CD14-positive monocyte (primary cell): ENCODE data around the gene PLIN1. TPM values are rescaled to one million over a fixed set of nuclear protein-coding genes. Genes with fewer than 3 reads are reported as not detected.

Experiments used
- DNase-seq, 3 donors: peaks; one replicate each; pipeline ENCODE4 v3.0.0-alpha.2; 2011 to 2022
- H2AFZ ChIP-seq: 2 replicates; pipeline ENCODE4 v1.6.0; 2012; ENCODE audit warnings: mild to moderate bottlenecking, low read depth, low read length, inconsistent platforms; ENCODE audit not compliant: insufficient read depth, poor library complexity, severe bottlenecking
- H3K27ac ChIP-seq, 2 donors: 1 replicate in 1 of 2; 2 replicates in 1 of 2; pipeline ENCODE4 v1.5.1; 2012 to 2013; ENCODE audit warnings: low read length in 2 of 2, control low read depth in 1 of 2, inconsistent platforms in 1 of 2, low read depth in 1 of 2, mild to moderate bottlenecking in 1 of 2
- H3K27me3 ChIP-seq, 2 donors: one replicate each; pipeline versions ENCODE4 v1.6.0 to v1.6.1; 2011 to 2013; ENCODE audit warnings: low read length in 2 of 2; ENCODE audit not compliant: control insufficient read depth in 2 of 2, insufficient read depth in 2 of 2
- H3K36me3 ChIP-seq, 2 donors: replicated peaks in 1 of 2; 1 replicate in 1 of 2; 2 replicates in 1 of 2; pipeline versions ENCODE4 v1.5.1 to v1.6.1; 2012 to 2013; ENCODE audit warnings: low read length in 2 of 2, control low read depth in 1 of 2, inconsistent platforms in 1 of 2, mild to moderate bottlenecking in 1 of 2; ENCODE audit not compliant: insufficient read depth in 2 of 2, control insufficient read depth in 1 of 2
- H3K4me1 ChIP-seq, 2 donors: 1 replicate in 1 of 2; 2 replicates in 1 of 2; pipeline versions ENCODE4 v1.5.1 to v1.6.1; 2012 to 2013; ENCODE audit warnings: low read length in 2 of 2, control low read depth in 1 of 2, inconsistent platforms in 1 of 2, mild to moderate bottlenecking in 1 of 2, moderate library complexity in 1 of 2; ENCODE audit not compliant: insufficient read depth in 2 of 2, control insufficient read depth in 1 of 2
- H3K4me2 ChIP-seq: replicated peaks from 2 replicates; pipeline ENCODE3; 2012; ENCODE audit warnings: low read length, moderate library complexity, mild to moderate bottlenecking; ENCODE audit not compliant: poor library complexity, severe bottlenecking; ENCODE audit errors: extremely low read depth
- H3K4me3 ChIP-seq, 3 experiments: fragments of 200-600 bp in 1 of 3; sonication (generic) in 1 of 3; replicated peaks in 1 of 3; 1 replicate in 2 of 3; 2 replicates in 1 of 3; pipeline ENCODE4 v1.5.1; 2011 to 2013; ENCODE audit warnings: low read length in 3 of 3, mild to moderate bottlenecking in 3 of 3, control low read depth in 2 of 3, low read depth in 2 of 3, inconsistent platforms in 1 of 3, moderate library complexity in 1 of 3
- H3K79me2 ChIP-seq: 2 replicates; pipeline ENCODE4 v1.6.0; 2012; ENCODE audit warnings: mild to moderate bottlenecking, control low read depth, inconsistent platforms, low read length, moderate library complexity; ENCODE audit not compliant: insufficient read depth
- H3K9ac ChIP-seq: 2 replicates; pipeline ENCODE4 v1.6.0; 2017; ENCODE audit warnings: low read length, mild to moderate bottlenecking; ENCODE audit not compliant: insufficient read depth, poor library complexity, severe bottlenecking
- H3K9me3 ChIP-seq, 2 donors: replicated peaks in 1 of 2; 1 replicate in 1 of 2; 2 replicates in 1 of 2; pipeline versions ENCODE4 v1.5.1 to v1.6.1; 2012 to 2013; ENCODE audit warnings: low read length in 2 of 2, control low read depth in 1 of 2; ENCODE audit not compliant: control insufficient read depth in 1 of 2, insufficient read depth in 1 of 2
- H4K20me1 ChIP-seq: 2 replicates; pipeline ENCODE4 v1.6.0; 2012; ENCODE audit warnings: mild to moderate bottlenecking, low read length, control low read depth, moderate library complexity; ENCODE audit not compliant: insufficient read depth
- H3K27ac Mint-ChIP-seq, 7 donors: one replicate each; pipeline ENCODE4 v1.8.0; 2020; ENCODE audit warnings: mild to moderate bottlenecking in 7 of 7, mixed read lengths in 7 of 7, moderate library complexity in 6 of 7, inconsistent platforms in 2 of 7
- H3K27me3 Mint-ChIP-seq, 3 donors: one replicate each; pipeline ENCODE4 v1.8.0; 2021 to 2022; ENCODE audit warnings: low read depth in 3 of 3, mild to moderate bottlenecking in 3 of 3, mixed read lengths in 3 of 3, moderate library complexity in 3 of 3, inconsistent platforms in 1 of 3
- H3K36me3 Mint-ChIP-seq, 2 donors: one replicate each; pipeline ENCODE4 v1.8.0; 2020; ENCODE audit warnings: mixed read lengths in 2 of 2, inconsistent platforms in 1 of 2, mild to moderate bottlenecking in 1 of 2
- H3K4me1 Mint-ChIP-seq: one replicate; pipeline ENCODE4 v1.8.0; 2020; ENCODE audit warnings: mild to moderate bottlenecking, mixed read lengths
- H3K4me3 Mint-ChIP-seq, 2 donors: one replicate each; pipeline ENCODE4 v1.8.0; 2020; ENCODE audit warnings: mild to moderate bottlenecking in 2 of 2, mixed read lengths in 2 of 2, moderate library complexity in 1 of 2
- H3K9me3 Mint-ChIP-seq, 7 donors: one replicate each; pipeline ENCODE4 v1.8.0; 2020 to 2022; ENCODE audit warnings: mixed read lengths in 7 of 7, mild to moderate bottlenecking in 6 of 7, moderate library complexity in 6 of 7, inconsistent platforms in 2 of 7
- WGBS: methylation state at CpG from one replicate; pipeline ENCODE4 v1.1.5; 2013; ENCODE audit warnings: missing lambda C conversion rate; ENCODE audit not compliant: insufficient coverage; 5-methylcytosine and 5-hydroxymethylcytosine counted together
- intact Hi-C, 2 donors: fragments of 100-400 bp; cut with micrococcal nuclease; formaldehyde crosslinking; loops; one replicate each; pipeline versions ENCODE4 v1.15.0 to v1.15.1; 2023
- polyA plus RNA-seq, 3 donors: library from polyadenylated mRNA; depleted of rRNA in 1 of 3; unstranded in 2 of 3; stranded (reverse) in 1 of 3; fragments of 300-500 nt in 2 of 3; fragments of >200 nt in 1 of 3; fragmentation: Illumina TruSeq in 2 of 3; gene quantifications; 1 replicate in 2 of 3; 2 replicates in 1 of 3; pipeline ENCODE4 v1.2.3, GENCODE V29; 2012 to 2021
- TF ChIP-seq, protein P1 (sequence below): fragments of 200-600 bp; IDR thresholded peaks from one replicate; pipeline ENCODE4 v1.8.0; 2022; ENCODE audit warnings: antibody characterized with exemption, mild to moderate bottlenecking

The PLIN1 gene
- polyA plus RNA-seq, 3 donors: 0.12 TPM; not detected in 2

DNA sequence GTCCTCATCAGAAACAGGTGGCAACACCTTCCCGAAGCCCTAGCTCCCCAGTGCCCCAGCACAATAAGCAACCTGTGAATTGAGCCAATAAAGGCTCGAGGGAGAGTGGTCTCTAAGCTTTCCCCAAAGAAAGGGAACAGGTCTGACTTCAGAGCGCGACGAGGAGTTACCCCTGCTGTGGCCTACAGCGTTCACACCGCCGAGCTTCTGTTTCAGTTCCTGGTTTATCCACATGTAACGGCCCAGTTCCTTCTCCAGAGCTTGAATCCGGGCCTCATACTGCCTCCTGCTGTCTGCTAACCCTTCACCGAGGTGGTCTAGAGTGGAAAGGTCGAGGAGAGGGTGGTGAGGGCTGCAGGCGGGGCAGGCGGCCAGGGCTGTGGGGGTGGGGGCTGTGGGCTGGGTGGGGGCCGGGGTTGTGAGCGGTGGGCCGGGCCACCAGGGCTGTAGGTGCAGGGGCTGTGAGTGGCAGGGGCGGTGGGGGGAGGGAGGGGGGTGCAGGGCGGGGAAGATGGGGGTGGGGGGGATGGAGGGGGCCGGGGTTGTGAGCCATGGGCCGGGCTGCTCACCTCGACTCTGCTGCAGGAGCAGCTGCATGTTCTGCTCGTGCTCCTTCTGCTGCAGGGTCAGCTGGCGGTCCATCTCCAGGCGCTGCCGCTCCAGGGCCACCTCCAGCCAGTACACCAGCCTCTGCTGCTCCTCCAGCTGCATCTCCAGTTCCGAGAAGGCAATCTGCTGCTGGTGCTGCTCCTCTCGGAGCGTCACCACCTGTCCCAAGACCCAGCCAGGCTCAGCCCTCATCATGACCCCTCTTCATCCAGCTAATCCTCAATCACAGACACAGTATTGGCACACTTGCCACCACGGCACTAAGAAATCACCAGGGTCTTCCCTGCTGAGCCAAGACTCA, 50.1 kb downstream of the PLIN1 start:
- Mint-ChIP-seq H3K4me3 (no peak overlapping the region), H3K27me3 (peaks cover 1% of the 10 kb centered on the region in 3 donors), H3K9me3 (peaks cover 28 to 38% (median 33%) of the 10 kb centered on the region in 7 donors), H3K27ac (peak overlapping the region in 3 of 7 donors; percentile 36 to 38 (median 37)), H3K4me1 (no peaks in the 10 kb centered on the region), H3K36me3 (peaks cover 66 to 79% of the 10 kb centered on the region in 2 donors)
- Histone ChIP-seq H4K20me1 (no peaks in the 10 kb centered on the region), H3K27ac (no peak overlapping the region), H3K4me3 (no peak overlapping the region), H3K27me3 (no peaks in the 10 kb centered on the region), H3K36me3 (peaks cover 69 to 74% of the 10 kb centered on the region in 2 donors), H3K4me1 (no peaks in the 10 kb centered on the region), H3K9me3 (peaks cover 9 to 50% of the 10 kb centered on the region in 2 donors), H2AFZ (no peak overlapping the region), H3K9ac (no peak overlapping the region), H3K79me2 (no peaks in the 10 kb centered on the region), H3K4me2 (no peak overlapping the region)
- intact Hi-C loops: no loop called here
- TF ChIP-seq, protein P1, sequence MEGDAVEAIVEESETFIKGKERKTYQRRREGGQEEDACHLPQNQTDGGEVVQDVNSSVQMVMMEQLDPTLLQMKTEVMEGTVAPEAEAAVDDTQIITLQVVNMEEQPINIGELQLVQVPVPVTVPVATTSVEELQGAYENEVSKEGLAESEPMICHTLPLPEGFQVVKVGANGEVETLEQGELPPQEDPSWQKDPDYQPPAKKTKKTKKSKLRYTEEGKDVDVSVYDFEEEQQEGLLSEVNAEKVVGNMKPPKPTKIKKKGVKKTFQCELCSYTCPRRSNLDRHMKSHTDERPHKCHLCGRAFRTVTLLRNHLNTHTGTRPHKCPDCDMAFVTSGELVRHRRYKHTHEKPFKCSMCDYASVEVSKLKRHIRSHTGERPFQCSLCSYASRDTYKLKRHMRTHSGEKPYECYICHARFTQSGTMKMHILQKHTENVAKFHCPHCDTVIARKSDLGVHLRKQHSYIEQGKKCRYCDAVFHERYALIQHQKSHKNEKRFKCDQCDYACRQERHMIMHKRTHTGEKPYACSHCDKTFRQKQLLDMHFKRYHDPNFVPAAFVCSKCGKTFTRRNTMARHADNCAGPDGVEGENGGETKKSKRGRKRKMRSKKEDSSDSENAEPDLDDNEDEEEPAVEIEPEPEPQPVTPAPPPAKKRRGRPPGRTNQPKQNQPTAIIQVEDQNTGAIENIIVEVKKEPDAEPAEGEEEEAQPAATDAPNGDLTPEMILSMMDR: no peak
- WGBS: 71% methylated on average over 17 of the region's 30 CpGs
- DNase-seq: no peak

DNA sequence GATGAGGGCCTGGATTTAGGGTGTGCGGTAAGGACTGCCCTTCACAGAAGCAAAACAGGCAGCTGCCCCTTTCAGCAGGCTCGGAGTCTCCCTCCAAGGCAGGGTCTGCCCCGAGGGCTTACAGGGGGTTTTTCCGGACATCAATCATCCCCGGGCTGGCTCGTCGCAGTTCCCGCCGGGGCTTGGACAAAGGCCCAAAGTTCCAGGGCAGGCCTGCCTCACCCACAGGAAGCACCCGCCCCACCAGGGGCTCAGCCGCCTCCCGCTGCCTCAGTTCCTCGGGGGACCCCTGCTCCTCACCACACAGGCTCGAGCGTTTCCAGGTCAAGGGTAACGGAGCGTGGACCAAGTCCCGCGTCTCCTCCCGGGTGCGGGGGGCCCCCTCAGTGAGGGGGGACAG, 50.9 kb downstream of the PLIN1 start:
- DNase-seq: no peak
- H3K27me3 ChIP-seq: no peaks in the 10 kb centered on the region
- intact Hi-C loops: no loop called here
- H2AFZ ChIP-seq: no peak overlapping the region
- TF ChIP-seq, protein P1: no peak
- no peak overlapping the region for H3K9ac ChIP-seq
- H3K27ac ChIP-seq: no peak overlapping the region
- peaks cover 76 to 82% of the 10 kb centered on the region in 2 donors for H3K36me3 ChIP-seq
- H3K79me2 ChIP-seq: no peaks in the 10 kb centered on the region
- H3K9me3 ChIP-seq: peaks cover 3 to 43% of the 10 kb centered on the region in 2 donors
- Mint-ChIP-seq H3K27me3 (peaks cover 0 to 4% (median 1%) of the 10 kb centered on the region in 3 donors), H3K4me1 (no peaks in the 10 kb centered on the region), H3K4me3 (no peak overlapping the region), H3K36me3 (peaks cover 74 to 86% of the 10 kb centered on the region in 2 donors), H3K27ac (no peak overlapping the region), H3K9me3 (peaks cover 21 to 31% (median 26%) of the 10 kb centered on the region in 7 donors)
- H3K4me1 ChIP-seq: no peaks in the 10 kb centered on the region
- no peaks in the 10 kb centered on the region for H4K20me1 ChIP-seq
- WGBS: 96% methylated on average over 21 of the region's 21 CpGs
- no peak overlapping the region for H3K4me3 ChIP-seq
- H3K4me2 ChIP-seq: no peak overlapping the region
